GM23338 (cell line): Measurements from ENCODE around the gene AGPAT4. TPM values are rescaled to one million over a fixed set of nuclear protein-coding genes. Genes with fewer than 3 reads are reported as not detected.

ENCODE experiments used
- ATAC-seq: fragments of 200-7000 bp; cut with Tn5 transposase; 3 replicates; pipeline ENCODE4 v1.9.1; 2020
- DNase-seq: peaks from one replicate; pipeline ENCODE4 v3.0.0-alpha.2; 2015; ENCODE audit warnings: low spot score
- H2AFZ ChIP-seq: fragments of 200-600 bp; sonication (generic); 2 replicates; pipeline ENCODE4 v1.8.0; 2016; ENCODE audit warnings: antibody characterized with exemption, mild to moderate bottlenecking, moderate library complexity
- H3F3A ChIP-seq: fragments of 200-600 bp; sonication (generic); replicated peaks from 2 replicates; pipeline ENCODE4 v1.8.0; 2017; ENCODE audit warnings: antibody characterized with exemption, mixed run types, low read depth
- H3K27ac ChIP-seq: fragments of 200-600 bp; sonication (generic); 2 replicates; pipeline ENCODE4 v1.6.1; 2016; ENCODE audit warnings: low read depth
- H3K27me3 ChIP-seq: fragments of 200-600 bp; sonication (generic); 2 replicates; pipeline ENCODE4 v1.8.0; 2016; ENCODE audit warnings: mild to moderate bottlenecking, mixed run types, moderate library complexity; ENCODE audit not compliant: insufficient read depth
- H3K36me3 ChIP-seq: fragments of 200-600 bp; sonication (generic); 2 replicates; pipeline ENCODE4 v1.8.0; 2016; ENCODE audit warnings: mild to moderate bottlenecking; ENCODE audit not compliant: insufficient read depth
- H3K4me1 ChIP-seq: fragments of 200-600 bp; sonication (generic); 2 replicates; pipeline ENCODE4 v1.8.0; 2016; ENCODE audit warnings: mild to moderate bottlenecking, moderate library complexity; ENCODE audit not compliant: insufficient read depth
- H3K4me2 ChIP-seq: fragments of 200-600 bp; sonication (generic); 2 replicates; pipeline ENCODE4 v1.7.1; 2017; ENCODE audit warnings: mixed run types
- H3K4me3 ChIP-seq: fragments of 200-600 bp; sonication (generic); 2 replicates; pipeline ENCODE4 v1.6.1; 2016; ENCODE audit warnings: mixed run types
- H3K79me2 ChIP-seq: fragments of 200-600 bp; sonication (generic); replicated peaks from 2 replicates; pipeline ENCODE4 v1.8.0; 2017; ENCODE audit warnings: mild to moderate bottlenecking; ENCODE audit not compliant: insufficient read depth
- H3K9me2 ChIP-seq: fragments of 200-600 bp; sonication (generic); 2 replicates; pipeline ENCODE4 v1.8.0; 2017; ENCODE audit not compliant: insufficient read depth
- H4K20me1 ChIP-seq: fragments of 200-600 bp; sonication (generic); replicated peaks from 2 replicates; pipeline ENCODE4 v1.8.0; 2017; ENCODE audit warnings: mild to moderate bottlenecking; ENCODE audit not compliant: insufficient read depth
- H3K27ac Mint-ChIP-seq: 2 replicates; pipeline ENCODE4 v1.8.0; 2020; ENCODE audit warnings: inconsistent platforms, mild to moderate bottlenecking, moderate library complexity, mixed read lengths
- H3K27me3 Mint-ChIP-seq: 3 replicates; pipeline ENCODE4 v1.8.0; 2022; ENCODE audit warnings: low read depth, mild to moderate bottlenecking, moderate library complexity, mixed read lengths, inconsistent platforms; ENCODE audit not compliant: insufficient read depth, poor library complexity
- H3K36me3 Mint-ChIP-seq: 3 replicates; pipeline ENCODE4 v1.8.0; 2021; ENCODE audit warnings: low read depth, mild to moderate bottlenecking, inconsistent platforms, moderate library complexity, mixed read lengths
- H3K4me1 Mint-ChIP-seq: 3 replicates; pipeline ENCODE4 v1.8.0; 2020; ENCODE audit warnings: mild to moderate bottlenecking, inconsistent platforms, mixed read lengths
- H3K4me3 Mint-ChIP-seq: 3 replicates; pipeline ENCODE4 v1.8.0; 2021; ENCODE audit warnings: moderate library complexity, mild to moderate bottlenecking, inconsistent platforms, mixed read lengths
- H3K9me3 Mint-ChIP-seq: 3 replicates; pipeline ENCODE4 v1.8.0; 2020; ENCODE audit warnings: moderate library complexity, mild to moderate bottlenecking, inconsistent platforms, mixed read lengths
- JUNB ChIP-seq: IDR thresholded peaks from one replicate; pipeline ENCODE4 v1.6.1; 2016; ENCODE audit warnings: antibody characterized with exemption; ENCODE audit not compliant: unreplicated experiment
- NANOG ChIP-seq: IDR thresholded peaks from 2 replicates; pipeline ENCODE4 v1.6.1; 2016; ENCODE audit warnings: antibody characterized with exemption, borderline replicate concordance
- ZNF114 ChIP-seq: fragments of 250-450 bp; sonication (Bioruptor Pico); IDR thresholded peaks from 2 replicates; pipeline ENCODE4 v1.5.0; 2020; ENCODE audit warnings: mild to moderate bottlenecking, moderate library complexity
- polyA plus RNA-seq: library from polyadenylated mRNA; unstranded; fragments of >200 nt; fragmentation: Nextera tagmentation; extraction: Ambion mirVana; gene quantifications from 2 replicates; pipeline ENCODE4 v1.2.1, GENCODE V29; 2016
- total RNA-seq: library from RNA; depleted of rRNA; stranded (reverse); fragments of >200 nt; shearing (Covaris generic); gene quantifications from 2 replicates; pipeline ENCODE4 v1.2.3, GENCODE V29; 2014
- TF ChIP-seq, protein P1 (sequence below), 2 experiments: fragments of 200-600 bp in 1 of 2; sonication (generic) in 1 of 2; conservative IDR thresholded peaks; 2 replicates each; pipeline versions ENCODE4 v1.5.1 to v1.6.1; 2016 to 2017; ENCODE audit warnings: antibody characterized with exemption in 2 of 2, low read depth in 2 of 2, mild to moderate bottlenecking in 2 of 2, moderate library complexity in 1 of 2
- TF ChIP-seq, protein P2 (sequence below): fragments of 250-450 bp; sonication (Bioruptor Pico); IDR thresholded peaks from 2 replicates; pipeline ENCODE4 v1.5.0; 2020; ENCODE audit warnings: mild to moderate bottlenecking, moderate library complexity
- TF ChIP-seq, protein P3 (sequence below): IDR thresholded peaks from one replicate; pipeline ENCODE4 v1.6.1; 2018; ENCODE audit warnings: antibody characterized with exemption; ENCODE audit not compliant: unreplicated experiment
- TF ChIP-seq, protein P4 (sequence below): IDR thresholded peaks from 2 replicates; pipeline ENCODE4 v1.6.1; 2016; ENCODE audit warnings: antibody characterized with exemption

The AGPAT4 gene
- total and polyA plus RNA-seq, 2 experiments from 2014 or later: 8.9 to 19.3 TPM

DNA sequence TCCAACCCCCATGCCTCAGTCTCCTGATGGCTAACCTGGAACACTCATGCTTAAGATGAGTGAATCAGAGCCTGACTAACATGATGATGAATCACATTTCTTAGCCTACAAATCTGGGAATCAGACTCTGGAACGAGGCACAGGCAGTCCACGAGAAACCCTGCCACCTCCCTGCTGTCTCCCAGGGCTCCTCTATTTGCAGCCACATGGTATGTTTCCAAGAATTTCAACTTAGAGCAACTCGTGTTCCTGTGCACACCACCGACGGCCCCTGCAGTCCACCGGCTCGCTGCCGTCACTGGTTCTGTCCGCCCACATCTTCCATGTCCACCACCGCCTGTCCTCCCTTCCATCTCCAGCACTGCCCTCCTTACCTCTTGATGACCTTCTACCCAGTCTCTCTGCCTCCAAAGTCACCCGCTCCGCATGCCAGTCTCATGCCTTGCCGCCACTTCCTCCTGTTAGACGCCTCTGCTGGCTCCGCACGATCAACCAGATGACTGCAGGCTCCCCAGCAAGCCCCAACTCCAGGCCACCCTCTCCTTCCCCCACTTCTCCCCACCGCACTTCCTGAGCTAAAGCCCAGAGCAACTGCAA is 87.6 kb downstream of the AGPAT4 start:
- H3K36me3 Mint-ChIP-seq: peaks cover 59% of the 10 kb centered on the region
- no peak overlapping the region for H3K4me3 ChIP-seq
- H3K27ac ChIP-seq: no peak overlapping the region
- no peaks in the 10 kb centered on the region for H4K20me1 ChIP-seq
- no peaks in the 10 kb centered on the region for H3K9me2 ChIP-seq
- H3K27me3 ChIP-seq: no peaks in the 10 kb centered on the region
- no peaks in the 10 kb centered on the region for H3F3A ChIP-seq
- no peak overlapping the region for H3K4me3 Mint-ChIP-seq
- no peaks in the 10 kb centered on the region; the same call in 1 of the 2 replicates for H3K79me2 ChIP-seq
- no peak overlapping the region for H3K4me2 ChIP-seq
- TF ChIP-seq JUNB (no peak), NANOG (no peak), ZNF114 (CRISPR knock-in tag) (no peak)
- TF ChIP-seq, protein P1, sequence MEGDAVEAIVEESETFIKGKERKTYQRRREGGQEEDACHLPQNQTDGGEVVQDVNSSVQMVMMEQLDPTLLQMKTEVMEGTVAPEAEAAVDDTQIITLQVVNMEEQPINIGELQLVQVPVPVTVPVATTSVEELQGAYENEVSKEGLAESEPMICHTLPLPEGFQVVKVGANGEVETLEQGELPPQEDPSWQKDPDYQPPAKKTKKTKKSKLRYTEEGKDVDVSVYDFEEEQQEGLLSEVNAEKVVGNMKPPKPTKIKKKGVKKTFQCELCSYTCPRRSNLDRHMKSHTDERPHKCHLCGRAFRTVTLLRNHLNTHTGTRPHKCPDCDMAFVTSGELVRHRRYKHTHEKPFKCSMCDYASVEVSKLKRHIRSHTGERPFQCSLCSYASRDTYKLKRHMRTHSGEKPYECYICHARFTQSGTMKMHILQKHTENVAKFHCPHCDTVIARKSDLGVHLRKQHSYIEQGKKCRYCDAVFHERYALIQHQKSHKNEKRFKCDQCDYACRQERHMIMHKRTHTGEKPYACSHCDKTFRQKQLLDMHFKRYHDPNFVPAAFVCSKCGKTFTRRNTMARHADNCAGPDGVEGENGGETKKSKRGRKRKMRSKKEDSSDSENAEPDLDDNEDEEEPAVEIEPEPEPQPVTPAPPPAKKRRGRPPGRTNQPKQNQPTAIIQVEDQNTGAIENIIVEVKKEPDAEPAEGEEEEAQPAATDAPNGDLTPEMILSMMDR (conservative IDR thresholded peaks at IDR 0.05; ENCODE audit: low read depth in 2 of 2): no peak
- TF ChIP-seq, protein P2, sequence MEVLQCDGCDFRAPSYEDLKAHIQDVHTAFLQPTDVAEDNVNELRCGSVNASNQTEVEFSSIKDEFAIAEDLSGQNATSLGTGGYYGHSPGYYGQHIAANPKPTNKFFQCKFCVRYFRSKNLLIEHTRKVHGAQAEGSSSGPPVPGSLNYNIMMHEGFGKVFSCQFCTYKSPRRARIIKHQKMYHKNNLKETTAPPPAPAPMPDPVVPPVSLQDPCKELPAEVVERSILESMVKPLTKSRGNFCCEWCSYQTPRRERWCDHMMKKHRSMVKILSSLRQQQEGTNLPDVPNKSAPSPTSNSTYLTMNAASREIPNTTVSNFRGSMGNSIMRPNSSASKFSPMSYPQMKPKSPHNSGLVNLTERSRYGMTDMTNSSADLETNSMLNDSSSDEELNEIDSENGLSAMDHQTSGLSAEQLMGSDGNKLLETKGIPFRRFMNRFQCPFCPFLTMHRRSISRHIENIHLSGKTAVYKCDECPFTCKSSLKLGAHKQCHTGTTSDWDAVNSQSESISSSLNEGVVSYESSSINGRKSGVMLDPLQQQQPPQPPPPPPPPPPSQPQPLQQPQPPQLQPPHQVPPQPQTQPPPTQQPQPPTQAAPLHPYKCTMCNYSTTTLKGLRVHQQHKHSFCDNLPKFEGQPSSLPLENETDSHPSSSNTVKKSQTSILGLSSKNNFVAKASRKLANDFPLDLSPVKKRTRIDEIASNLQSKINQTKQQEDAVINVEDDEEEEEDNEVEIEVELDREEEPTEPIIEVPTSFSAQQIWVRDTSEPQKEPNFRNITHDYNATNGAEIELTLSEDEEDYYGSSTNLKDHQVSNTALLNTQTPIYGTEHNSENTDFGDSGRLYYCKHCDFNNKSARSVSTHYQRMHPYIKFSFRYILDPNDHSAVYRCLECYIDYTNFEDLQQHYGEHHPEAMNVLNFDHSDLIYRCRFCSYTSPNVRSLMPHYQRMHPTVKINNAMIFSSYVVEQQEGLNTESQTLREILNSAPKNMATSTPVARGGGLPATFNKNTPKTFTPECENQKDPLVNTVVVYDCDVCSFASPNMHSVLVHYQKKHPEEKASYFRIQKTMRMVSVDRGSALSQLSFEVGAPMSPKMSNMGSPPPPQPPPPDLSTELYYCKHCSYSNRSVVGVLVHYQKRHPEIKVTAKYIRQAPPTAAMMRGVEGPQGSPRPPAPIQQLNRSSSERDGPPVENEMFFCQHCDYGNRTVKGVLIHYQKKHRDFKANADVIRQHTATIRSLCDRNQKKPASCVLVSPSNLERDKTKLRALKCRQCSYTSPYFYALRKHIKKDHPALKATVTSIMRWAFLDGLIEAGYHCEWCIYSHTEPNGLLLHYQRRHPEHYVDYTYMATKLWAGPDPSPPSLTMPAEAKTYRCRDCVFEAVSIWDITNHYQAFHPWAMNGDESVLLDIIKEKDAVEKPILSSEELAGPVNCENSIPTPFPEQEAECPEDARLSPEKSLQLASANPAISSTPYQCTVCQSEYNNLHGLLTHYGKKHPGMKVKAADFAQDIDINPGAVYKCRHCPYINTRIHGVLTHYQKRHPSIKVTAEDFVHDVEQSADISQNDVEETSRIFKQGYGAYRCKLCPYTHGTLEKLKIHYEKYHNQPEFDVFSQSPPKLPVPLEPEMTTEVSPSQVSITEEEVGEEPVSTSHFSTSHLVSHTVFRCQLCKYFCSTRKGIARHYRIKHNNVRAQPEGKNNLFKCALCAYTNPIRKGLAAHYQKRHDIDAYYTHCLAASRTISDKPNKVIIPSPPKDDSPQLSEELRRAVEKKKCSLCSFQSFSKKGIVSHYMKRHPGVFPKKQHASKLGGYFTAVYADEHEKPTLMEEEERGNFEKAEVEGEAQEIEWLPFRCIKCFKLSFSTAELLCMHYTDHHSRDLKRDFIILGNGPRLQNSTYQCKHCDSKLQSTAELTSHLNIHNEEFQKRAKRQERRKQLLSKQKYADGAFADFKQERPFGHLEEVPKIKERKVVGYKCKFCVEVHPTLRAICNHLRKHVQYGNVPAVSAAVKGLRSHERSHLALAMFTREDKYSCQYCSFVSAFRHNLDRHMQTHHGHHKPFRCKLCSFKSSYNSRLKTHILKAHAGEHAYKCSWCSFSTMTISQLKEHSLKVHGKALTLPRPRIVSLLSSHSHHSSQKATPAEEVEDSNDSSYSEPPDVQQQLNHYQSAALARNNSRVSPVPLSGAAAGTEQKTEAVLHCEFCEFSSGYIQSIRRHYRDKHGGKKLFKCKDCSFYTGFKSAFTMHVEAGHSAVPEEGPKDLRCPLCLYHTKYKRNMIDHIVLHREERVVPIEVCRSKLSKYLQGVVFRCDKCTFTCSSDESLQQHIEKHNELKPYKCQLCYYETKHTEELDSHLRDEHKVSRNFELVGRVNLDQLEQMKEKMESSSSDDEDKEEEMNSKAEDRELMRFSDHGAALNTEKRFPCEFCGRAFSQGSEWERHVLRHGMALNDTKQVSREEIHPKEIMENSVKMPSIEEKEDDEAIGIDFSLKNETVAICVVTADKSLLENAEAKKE (CRISPR knock-in tag): no peak
- TF ChIP-seq, protein P3, sequence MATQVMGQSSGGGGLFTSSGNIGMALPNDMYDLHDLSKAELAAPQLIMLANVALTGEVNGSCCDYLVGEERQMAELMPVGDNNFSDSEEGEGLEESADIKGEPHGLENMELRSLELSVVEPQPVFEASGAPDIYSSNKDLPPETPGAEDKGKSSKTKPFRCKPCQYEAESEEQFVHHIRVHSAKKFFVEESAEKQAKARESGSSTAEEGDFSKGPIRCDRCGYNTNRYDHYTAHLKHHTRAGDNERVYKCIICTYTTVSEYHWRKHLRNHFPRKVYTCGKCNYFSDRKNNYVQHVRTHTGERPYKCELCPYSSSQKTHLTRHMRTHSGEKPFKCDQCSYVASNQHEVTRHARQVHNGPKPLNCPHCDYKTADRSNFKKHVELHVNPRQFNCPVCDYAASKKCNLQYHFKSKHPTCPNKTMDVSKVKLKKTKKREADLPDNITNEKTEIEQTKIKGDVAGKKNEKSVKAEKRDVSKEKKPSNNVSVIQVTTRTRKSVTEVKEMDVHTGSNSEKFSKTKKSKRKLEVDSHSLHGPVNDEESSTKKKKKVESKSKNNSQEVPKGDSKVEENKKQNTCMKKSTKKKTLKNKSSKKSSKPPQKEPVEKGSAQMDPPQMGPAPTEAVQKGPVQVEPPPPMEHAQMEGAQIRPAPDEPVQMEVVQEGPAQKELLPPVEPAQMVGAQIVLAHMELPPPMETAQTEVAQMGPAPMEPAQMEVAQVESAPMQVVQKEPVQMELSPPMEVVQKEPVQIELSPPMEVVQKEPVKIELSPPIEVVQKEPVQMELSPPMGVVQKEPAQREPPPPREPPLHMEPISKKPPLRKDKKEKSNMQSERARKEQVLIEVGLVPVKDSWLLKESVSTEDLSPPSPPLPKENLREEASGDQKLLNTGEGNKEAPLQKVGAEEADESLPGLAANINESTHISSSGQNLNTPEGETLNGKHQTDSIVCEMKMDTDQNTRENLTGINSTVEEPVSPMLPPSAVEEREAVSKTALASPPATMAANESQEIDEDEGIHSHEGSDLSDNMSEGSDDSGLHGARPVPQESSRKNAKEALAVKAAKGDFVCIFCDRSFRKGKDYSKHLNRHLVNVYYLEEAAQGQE: no peak
- TF ChIP-seq, protein P4, sequence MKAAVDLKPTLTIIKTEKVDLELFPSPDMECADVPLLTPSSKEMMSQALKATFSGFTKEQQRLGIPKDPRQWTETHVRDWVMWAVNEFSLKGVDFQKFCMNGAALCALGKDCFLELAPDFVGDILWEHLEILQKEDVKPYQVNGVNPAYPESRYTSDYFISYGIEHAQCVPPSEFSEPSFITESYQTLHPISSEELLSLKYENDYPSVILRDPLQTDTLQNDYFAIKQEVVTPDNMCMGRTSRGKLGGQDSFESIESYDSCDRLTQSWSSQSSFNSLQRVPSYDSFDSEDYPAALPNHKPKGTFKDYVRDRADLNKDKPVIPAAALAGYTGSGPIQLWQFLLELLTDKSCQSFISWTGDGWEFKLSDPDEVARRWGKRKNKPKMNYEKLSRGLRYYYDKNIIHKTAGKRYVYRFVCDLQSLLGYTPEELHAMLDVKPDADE: no peak
- peaks cover 4% of the 10 kb centered on the region; the same call in 2 of the 3 replicates for H3K9me3 Mint-ChIP-seq
- peaks cover 10% of the 10 kb centered on the region for H3K27me3 Mint-ChIP-seq
- H2AFZ ChIP-seq: no peak overlapping the region
- no peaks in the 10 kb centered on the region for H3K4me1 Mint-ChIP-seq
- peak overlapping the region; percentile 5; the same call in 1 of the 2 replicates for H3K27ac Mint-ChIP-seq
- H3K4me1 ChIP-seq: no peaks in the 10 kb centered on the region
- ATAC-seq (no peak), DNase-seq (no peak)
- no peaks in the 10 kb centered on the region for H3K36me3 ChIP-seq
